ENCODE results near the gene SDSL. TPM values are rescaled to one million over a fixed set of nuclear protein-coding genes. Genes with fewer than 3 reads are reported as not detected.

Gene SDSL
- total RNA-seq, 2 experiments from 2014 or later, result not detected

DNA sequence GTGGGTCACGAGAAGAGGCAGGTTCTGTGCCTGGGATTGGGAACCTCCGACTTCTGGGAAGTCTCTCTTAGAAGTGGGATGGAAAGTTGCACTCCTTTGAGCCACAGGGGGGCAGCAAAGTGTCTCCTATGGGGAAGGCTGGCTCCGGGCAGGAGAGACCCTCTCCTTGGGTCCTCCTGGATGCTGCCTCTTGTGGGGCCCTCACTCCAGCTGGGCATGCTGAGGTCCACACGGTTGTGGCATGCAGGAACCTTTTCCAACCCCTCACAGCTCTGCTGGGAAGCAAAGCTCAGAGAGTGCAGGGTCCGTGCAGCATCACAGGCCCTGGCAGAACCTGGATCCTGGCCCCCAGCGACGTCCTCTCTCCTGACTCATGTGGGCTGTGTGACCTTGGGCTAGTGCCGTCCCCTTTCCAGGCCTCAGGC, 17.4 kb downstream of the SDSL start:
- no peaks in the 10 kb centered on the region for H3K9me3 ChIP-seq (ENCODE audit: low read length)
- H2AFZ ChIP-seq (ENCODE audit: low read length), result no peak overlapping the region
- H3K36me3 ChIP-seq (ENCODE audit: insufficient read depth, low read length), result no peaks in the 10 kb centered on the region
- H3K27ac ChIP-seq (ENCODE audit: low read depth, low read length, poor library complexity, severe bottlenecking), result no peak overlapping the region
- no peaks in the 10 kb centered on the region for H3K9me2 ChIP-seq (ENCODE audit: insufficient read depth, low read length)
- ChIA-PET POLR2A (no interaction called here), CTCF (ENCODE audit: unreplicated experiment) (interaction anchor here (0.6 kb wide), 1 partner anchor 104 kb away, joined by 9 read pairs; no protein-coding TSS in a partner anchor)
- TF ChIP-seq EZH2phosphoT487 (IDR thresholded peaks at IDR 0.05; ENCODE audit: borderline replicate concordance, low read depth, low read length), result no peak
- TF ChIP-seq, protein P1, sequence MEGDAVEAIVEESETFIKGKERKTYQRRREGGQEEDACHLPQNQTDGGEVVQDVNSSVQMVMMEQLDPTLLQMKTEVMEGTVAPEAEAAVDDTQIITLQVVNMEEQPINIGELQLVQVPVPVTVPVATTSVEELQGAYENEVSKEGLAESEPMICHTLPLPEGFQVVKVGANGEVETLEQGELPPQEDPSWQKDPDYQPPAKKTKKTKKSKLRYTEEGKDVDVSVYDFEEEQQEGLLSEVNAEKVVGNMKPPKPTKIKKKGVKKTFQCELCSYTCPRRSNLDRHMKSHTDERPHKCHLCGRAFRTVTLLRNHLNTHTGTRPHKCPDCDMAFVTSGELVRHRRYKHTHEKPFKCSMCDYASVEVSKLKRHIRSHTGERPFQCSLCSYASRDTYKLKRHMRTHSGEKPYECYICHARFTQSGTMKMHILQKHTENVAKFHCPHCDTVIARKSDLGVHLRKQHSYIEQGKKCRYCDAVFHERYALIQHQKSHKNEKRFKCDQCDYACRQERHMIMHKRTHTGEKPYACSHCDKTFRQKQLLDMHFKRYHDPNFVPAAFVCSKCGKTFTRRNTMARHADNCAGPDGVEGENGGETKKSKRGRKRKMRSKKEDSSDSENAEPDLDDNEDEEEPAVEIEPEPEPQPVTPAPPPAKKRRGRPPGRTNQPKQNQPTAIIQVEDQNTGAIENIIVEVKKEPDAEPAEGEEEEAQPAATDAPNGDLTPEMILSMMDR (conservative IDR thresholded peaks at IDR 0.05; ENCODE audit: low read length), result peak; percentile 91
- H4K20me1 ChIP-seq (ENCODE audit: insufficient read depth, low read length), result no peaks in the 10 kb centered on the region
- no peak overlapping the region for H3K4me2 ChIP-seq (ENCODE audit: low read length)
- no TSS peak for BruUV-seq (replicated peaks)
- H3K4me1 ChIP-seq (ENCODE audit: insufficient read depth, low read length, poor library complexity, severe bottlenecking), result no peaks in the 10 kb centered on the region
- DNase-seq (ENCODE audit: low spot score), result peak; percentile 59
- intact Hi-C loops (cut with micrococcal nuclease; ENCODE audit: unreplicated experiment), result loop anchor here (2.0 to 5.0 kb wide), 2 partner anchors 293 to 473 kb away; no protein-coding TSS in a partner anchor
- H3K79me2 ChIP-seq (ENCODE audit: insufficient read depth, low read depth, low read length), result no peaks in the 10 kb centered on the region
- H3K4me3 ChIP-seq (ENCODE audit: low read depth, low read length, poor library complexity, severe bottlenecking), result no peak overlapping the region

DNA sequence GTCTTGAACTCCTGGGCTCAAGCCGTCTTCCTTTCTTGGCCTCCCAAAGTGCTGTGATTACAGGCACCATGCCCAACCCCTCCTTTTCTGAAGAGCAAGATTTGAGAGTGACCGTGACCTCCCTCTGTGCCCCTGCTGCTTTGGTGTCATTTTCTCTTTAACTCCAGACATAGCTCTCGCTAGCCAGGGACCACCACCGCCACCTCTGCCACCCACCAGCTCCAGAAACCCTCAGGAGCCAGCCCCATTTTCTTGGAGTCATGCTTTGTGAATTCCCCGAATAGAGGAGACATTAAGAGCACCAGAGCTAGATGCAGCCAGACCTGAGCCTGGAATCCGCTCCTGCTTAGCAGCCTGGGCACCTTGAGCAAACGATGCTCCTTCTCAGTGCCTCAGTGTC, 18.2 kb downstream of the SDSL start:
- H3K9me3 ChIP-seq (ENCODE audit: low read length), result no peaks in the 10 kb centered on the region
- H3K27ac ChIP-seq (ENCODE audit: low read depth, low read length, poor library complexity, severe bottlenecking), result no peak overlapping the region
- H3K4me2 ChIP-seq (ENCODE audit: low read length), result no peak overlapping the region
- no peaks in the 10 kb centered on the region for H3K79me2 ChIP-seq (ENCODE audit: insufficient read depth, low read depth, low read length)
- intact Hi-C loops (cut with micrococcal nuclease; ENCODE audit: unreplicated experiment), result no loop called here
- H3K9me2 ChIP-seq (ENCODE audit: insufficient read depth, low read length), result no peaks in the 10 kb centered on the region
- H3K4me1 ChIP-seq (ENCODE audit: insufficient read depth, low read length, poor library complexity, severe bottlenecking), result no peaks in the 10 kb centered on the region
- H4K20me1 ChIP-seq (ENCODE audit: insufficient read depth, low read length), result no peaks in the 10 kb centered on the region
- ChIA-PET POLR2A (interaction anchor here (0.7 kb wide), 1 partner anchor 22 kb away, joined by 3 read pairs; no protein-coding TSS in a partner anchor), CTCF (ENCODE audit: unreplicated experiment) (no interaction called here)
- H2AFZ ChIP-seq (ENCODE audit: low read length), result no peak overlapping the region
- TF ChIP-seq, protein P1 (conservative IDR thresholded peaks at IDR 0.05; ENCODE audit: low read length), result no peak
- no peak for TF ChIP-seq EZH2phosphoT487 (IDR thresholded peaks at IDR 0.05; ENCODE audit: borderline replicate concordance, low read depth, low read length)
- BruUV-seq (replicated peaks), result no TSS peak
- DNase-seq (ENCODE audit: low spot score), result no peak
- no peak overlapping the region for H3K4me3 ChIP-seq (ENCODE audit: low read depth, low read length, poor library complexity, severe bottlenecking)
- no peaks in the 10 kb centered on the region for H3K36me3 ChIP-seq (ENCODE audit: insufficient read depth, low read length)

DNA sequence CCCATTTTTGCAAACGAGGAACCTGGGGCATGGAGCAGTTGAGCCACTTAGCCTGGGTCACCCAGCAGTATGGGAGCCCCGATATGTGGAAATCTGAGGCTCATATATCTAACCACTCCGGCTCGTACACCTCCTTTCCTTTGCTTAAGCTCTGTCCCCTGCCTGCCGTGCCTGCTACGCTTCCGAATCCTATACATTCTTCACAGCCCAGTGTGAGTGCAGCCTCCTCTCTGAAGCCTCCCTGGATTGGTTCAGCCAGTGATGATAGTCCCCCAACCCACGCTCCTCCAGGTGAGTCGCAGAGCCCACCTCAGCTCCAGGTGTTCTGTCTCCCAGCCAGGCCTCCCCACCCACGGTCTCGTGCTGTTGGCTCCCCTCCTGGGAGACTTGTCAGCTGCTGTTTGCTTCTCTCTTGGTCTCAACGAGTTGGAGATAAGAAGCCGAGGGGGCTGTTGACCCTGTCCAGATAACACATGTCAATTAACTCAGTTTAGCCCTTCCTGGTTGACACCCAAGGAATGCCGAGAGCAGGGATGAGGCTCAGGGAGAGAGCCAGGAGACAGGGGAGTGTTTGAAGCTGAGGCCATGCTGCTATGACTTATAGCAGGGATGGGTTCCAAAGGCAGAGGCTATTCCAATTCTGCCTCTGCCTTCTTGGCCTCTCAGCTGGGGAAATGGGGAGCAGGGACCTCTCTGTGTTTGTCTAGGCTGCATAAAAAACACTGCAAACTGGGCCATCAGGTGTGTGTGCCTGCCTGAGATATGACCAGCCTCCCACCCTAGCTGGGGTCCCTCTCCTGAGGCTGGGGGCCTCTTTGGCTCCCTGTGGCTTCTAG, 19.0 kb downstream of the SDSL start:
- H3K4me1 ChIP-seq (ENCODE audit: insufficient read depth, low read length, poor library complexity, severe bottlenecking), result peaks cover 6% of the 10 kb centered on the region
- ChIA-PET POLR2A (interaction anchor here (0.7 kb wide), 1 partner anchor 23 kb away, joined by 3 read pairs; no protein-coding TSS in a partner anchor), CTCF (ENCODE audit: unreplicated experiment) (no interaction called here)
- no peaks in the 10 kb centered on the region for H4K20me1 ChIP-seq (ENCODE audit: insufficient read depth, low read length)
- TF ChIP-seq, protein P1 (conservative IDR thresholded peaks at IDR 0.05; ENCODE audit: low read length), result no peak
- TF ChIP-seq EZH2phosphoT487 (IDR thresholded peaks at IDR 0.05; ENCODE audit: borderline replicate concordance, low read depth, low read length), result no peak
- H2AFZ ChIP-seq (ENCODE audit: low read length), result no peak overlapping the region
- intact Hi-C loops (cut with micrococcal nuclease; ENCODE audit: unreplicated experiment), result no loop called here
- no peaks in the 10 kb centered on the region for H3K9me3 ChIP-seq (ENCODE audit: low read length)
- H3K27ac ChIP-seq (ENCODE audit: low read depth, low read length, poor library complexity, severe bottlenecking), result no peak overlapping the region
- no peak for DNase-seq (ENCODE audit: low spot score)
- H3K4me3 ChIP-seq (ENCODE audit: low read depth, low read length, poor library complexity, severe bottlenecking), result no peak overlapping the region
- no peaks in the 10 kb centered on the region for H3K36me3 ChIP-seq (ENCODE audit: insufficient read depth, low read length)
- no TSS peak for BruUV-seq (replicated peaks)
- no peak overlapping the region for H3K4me2 ChIP-seq (ENCODE audit: low read length)
- no peaks in the 10 kb centered on the region for H3K9me2 ChIP-seq (ENCODE audit: insufficient read depth, low read length)
- H3K79me2 ChIP-seq (ENCODE audit: insufficient read depth, low read depth, low read length), result no peaks in the 10 kb centered on the region
